NB4 (cell line): ENCODE measurements around the gene DHX34.
A peak's percentile ranks its signal among the peaks of the same experiment; 100 is the strongest.

ENCODE experiments used
- MYC ChIP-seq: IDR thresholded peaks from 2 replicates; pipeline ENCODE4 v1.6.1; 2011; ENCODE audit warnings: low read depth, low read length
- POLR2A ChIP-seq: IDR thresholded peaks from 2 replicates; pipeline ENCODE4 v1.6.1; 2011; ENCODE audit warnings: mild to moderate bottlenecking; ENCODE audit not compliant: insufficient read length; ENCODE audit errors: extremely low read depth
- TF ChIP-seq, protein P1 (sequence below): IDR thresholded peaks from one replicate; pipeline ENCODE4 v1.5.1; 2012; ENCODE audit warnings: low read depth, low read length
- TF ChIP-seq, protein P2 (sequence below): IDR thresholded peaks from 2 replicates; pipeline ENCODE4 v1.6.1; 2011; ENCODE audit warnings: low read depth, low read length

DNA sequence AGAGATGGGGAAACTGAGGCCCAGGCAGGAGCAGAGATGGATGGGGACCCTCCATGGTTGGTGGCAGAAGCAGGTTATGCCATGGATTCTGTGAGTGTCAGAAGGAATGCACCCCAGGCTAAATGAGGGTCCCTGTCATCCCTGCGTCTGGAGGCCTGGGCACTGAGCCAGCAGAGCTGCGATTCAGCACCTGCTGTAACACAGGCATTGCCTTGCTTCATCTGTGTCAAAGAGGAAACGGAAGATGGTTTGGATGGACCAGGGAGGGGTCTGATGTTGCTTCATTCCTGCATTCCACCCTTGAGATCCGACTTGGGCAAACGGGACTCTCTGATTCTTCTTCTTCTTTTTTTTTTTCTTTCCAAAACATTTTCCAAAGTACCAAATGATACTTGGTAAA is 38.3 kb upstream of the DHX34 start:
- TF ChIP-seq, protein P1, sequence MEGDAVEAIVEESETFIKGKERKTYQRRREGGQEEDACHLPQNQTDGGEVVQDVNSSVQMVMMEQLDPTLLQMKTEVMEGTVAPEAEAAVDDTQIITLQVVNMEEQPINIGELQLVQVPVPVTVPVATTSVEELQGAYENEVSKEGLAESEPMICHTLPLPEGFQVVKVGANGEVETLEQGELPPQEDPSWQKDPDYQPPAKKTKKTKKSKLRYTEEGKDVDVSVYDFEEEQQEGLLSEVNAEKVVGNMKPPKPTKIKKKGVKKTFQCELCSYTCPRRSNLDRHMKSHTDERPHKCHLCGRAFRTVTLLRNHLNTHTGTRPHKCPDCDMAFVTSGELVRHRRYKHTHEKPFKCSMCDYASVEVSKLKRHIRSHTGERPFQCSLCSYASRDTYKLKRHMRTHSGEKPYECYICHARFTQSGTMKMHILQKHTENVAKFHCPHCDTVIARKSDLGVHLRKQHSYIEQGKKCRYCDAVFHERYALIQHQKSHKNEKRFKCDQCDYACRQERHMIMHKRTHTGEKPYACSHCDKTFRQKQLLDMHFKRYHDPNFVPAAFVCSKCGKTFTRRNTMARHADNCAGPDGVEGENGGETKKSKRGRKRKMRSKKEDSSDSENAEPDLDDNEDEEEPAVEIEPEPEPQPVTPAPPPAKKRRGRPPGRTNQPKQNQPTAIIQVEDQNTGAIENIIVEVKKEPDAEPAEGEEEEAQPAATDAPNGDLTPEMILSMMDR, result no peak
- TF ChIP-seq POLR2A (no peak), MYC (peak; percentile 68)
- TF ChIP-seq, protein P2, sequence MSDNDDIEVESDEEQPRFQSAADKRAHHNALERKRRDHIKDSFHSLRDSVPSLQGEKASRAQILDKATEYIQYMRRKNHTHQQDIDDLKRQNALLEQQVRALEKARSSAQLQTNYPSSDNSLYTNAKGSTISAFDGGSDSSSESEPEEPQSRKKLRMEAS, result peak; percentile 74
